Naive thymus-derived CD4-positive, alpha-beta T cell (primary cell): ENCODE measurements around the gene MYOM1. TPM values are rescaled to one million over a fixed set of nuclear protein-coding genes. Genes with fewer than 3 reads are reported as not detected.
"Not testable (repeated sequence)": the region's sequence is repeated elsewhere in the genome, so short reads cannot be mapped to it uniquely, and the experiment has no call there.

ENCODE experiments used
- ATAC-seq: fragments of 150-1000 bp; cut with Tn5 transposase; 2 replicates; pipeline ENCODE4 v1.10.0; 2021; ENCODE audit warnings: mild to moderate bottlenecking, moderate library complexity
- CTCF ChIA-PET: fragments of 350-600 bp; sonication (Branson Sonifier 250); formaldehyde crosslinking; loops from one replicate; lab custom pipeline; 2021; ENCODE audit warnings: antibody characterized with exemption; lab: Charles Lee
- POLR2A ChIA-PET: fragments of 350-600 bp; sonication (Branson Sonifier 250); formaldehyde crosslinking; loops from one replicate; lab custom pipeline; 2021; ENCODE audit warnings: antibody characterized with exemption, inconsistent platforms; lab: Charles Lee
- DNase-seq, 9 donors: peaks; one replicate each; pipeline versions ENCODE4 v3.0.0 to v3.0.0-alpha.2; 2020 to 2022; ENCODE audit warnings: mixed read lengths in 1 of 9
- H3K27ac ChIP-seq: one replicate; pipeline ENCODE4 v1.7.0; 2013; ENCODE audit warnings: mild to moderate bottlenecking, low read depth, low read length, moderate library complexity
- H3K27me3 ChIP-seq, 2 donors: one replicate each; pipeline ENCODE4 v1.7.0; 2013; ENCODE audit warnings: low read length in 2 of 2, mild to moderate bottlenecking in 2 of 2, moderate library complexity in 2 of 2; ENCODE audit not compliant: control insufficient read depth in 2 of 2, insufficient read depth in 2 of 2
- H3K36me3 ChIP-seq, 3 experiments: 1 replicate in 2 of 3; 2 replicates in 1 of 3; pipeline ENCODE4 v1.7.0; 2013; ENCODE audit warnings: low read length in 3 of 3, mild to moderate bottlenecking in 3 of 3, moderate library complexity in 1 of 3; ENCODE audit not compliant: insufficient read depth in 3 of 3, control insufficient read depth in 2 of 3
- H3K4me1 ChIP-seq, 2 donors: one replicate each; pipeline ENCODE4 v1.7.0; 2013; ENCODE audit warnings: low read length in 2 of 2, mild to moderate bottlenecking in 2 of 2, moderate library complexity in 1 of 2; ENCODE audit not compliant: control insufficient read depth in 2 of 2, insufficient read depth in 2 of 2
- H3K4me3 ChIP-seq: 2 replicates; pipeline ENCODE4 v1.7.0; 2013; ENCODE audit warnings: mild to moderate bottlenecking, low read length
- H3K9me3 ChIP-seq, 3 experiments: 1 replicate in 2 of 3; 2 replicates in 1 of 3; pipeline ENCODE4 v1.7.0; 2013; ENCODE audit warnings: low read length in 3 of 3; ENCODE audit not compliant: control insufficient read depth in 2 of 3
- H3K27ac Mint-ChIP-seq, 9 donors: one replicate each; pipeline ENCODE4 v1.8.0; 2020 to 2022; ENCODE audit warnings: mixed read lengths in 9 of 9, mild to moderate bottlenecking in 8 of 9, moderate library complexity in 5 of 9, inconsistent platforms in 2 of 9
- H3K27me3 Mint-ChIP-seq, 5 donors: one replicate each; pipeline ENCODE4 v1.8.0; 2021 to 2022; ENCODE audit warnings: mixed read lengths in 5 of 5, mild to moderate bottlenecking in 1 of 5
- H3K36me3 Mint-ChIP-seq, 5 donors: one replicate each; pipeline ENCODE4 v1.8.0; 2020 to 2022; ENCODE audit warnings: mixed read lengths in 5 of 5, mild to moderate bottlenecking in 3 of 5, inconsistent platforms in 1 of 5
- H3K4me1 Mint-ChIP-seq, 7 donors: one replicate each; pipeline ENCODE4 v1.8.0; 2020 to 2022; ENCODE audit warnings: mixed read lengths in 7 of 7, mild to moderate bottlenecking in 3 of 7, inconsistent platforms in 1 of 7
- H3K4me3 Mint-ChIP-seq, 10 donors: one replicate each; pipeline ENCODE4 v1.8.0; 2020 to 2022; ENCODE audit warnings: mild to moderate bottlenecking in 10 of 10, mixed read lengths in 10 of 10, moderate library complexity in 6 of 10, inconsistent platforms in 2 of 10
- H3K9me3 Mint-ChIP-seq, 11 donors: one replicate each; pipeline ENCODE4 v1.8.0; 2020 to 2022; ENCODE audit warnings: mixed read lengths in 11 of 11, mild to moderate bottlenecking in 4 of 11, inconsistent platforms in 1 of 11, moderate library complexity in 1 of 11
- intact Hi-C, 2 donors: fragments of 100-400 bp; cut with micrococcal nuclease; formaldehyde crosslinking; loops; one replicate each; pipeline ENCODE4 v1.15.1; 2023
- polyA plus RNA-seq, 2 donors: library from polyadenylated mRNA; unstranded; fragments of 300-500 nt; fragmentation: Illumina TruSeq; gene quantifications; one replicate each; pipeline ENCODE4 v1.2.3, GENCODE V29; 2021
- total RNA-seq, 6 experiments: library from RNA in 5 of 6; stranded (reverse) in 5 of 6; gene quantifications; 1 replicate in 5 of 6; 2 replicates in 1 of 6; pipeline ENCODE4 v1.2.3 and lab custom pipeline; 2021 to 2026

MYOM1 gene
- total and polyA plus RNA-seq, 7 experiments from 2014 or later, result 0.83 to 6.7 (median 1.9) TPM

GRCh38 chr18:3226048-3226447, 6.3 kb upstream of the MYOM1 start:
- no peaks in the 10 kb centered on the region for H3K9me3 Mint-ChIP-seq
- intact Hi-C loops, result no loop called here
- Histone ChIP-seq H3K4me3 (no peak overlapping the region), H3K27me3 (no peaks in the 10 kb centered on the region), H3K27ac (no peak overlapping the region), H3K36me3 (no peaks in the 10 kb centered on the region), H3K9me3 (no peaks in the 10 kb centered on the region), H3K4me1 (no peaks in the 10 kb centered on the region)
- no peak for ATAC-seq
- H3K27me3 Mint-ChIP-seq, result no peaks in the 10 kb centered on the region
- CTCF ChIA-PET, result no interaction called here
- H3K4me3 Mint-ChIP-seq, result peak overlapping the region in 1 of 10 donors; percentile 22
- H3K36me3 Mint-ChIP-seq, result peaks cover 0 to 19% (median 4%) of the 10 kb centered on the region in 5 donors
- no peak for DNase-seq
- no peak overlapping the region for H3K27ac Mint-ChIP-seq
- H3K4me1 Mint-ChIP-seq, result peaks cover 0 to 10% (median 7%) of the 10 kb centered on the region in 7 donors
- POLR2A ChIA-PET, result no interaction called here

GRCh38 chr18:3225588-3225987, 5.8 kb upstream of the MYOM1 start:
- no peak overlapping the region for H3K27ac Mint-ChIP-seq
- ChIA-PET CTCF (no interaction called here), POLR2A (no interaction called here)
- no peaks in the 10 kb centered on the region for H3K27me3 ChIP-seq
- H3K9me3 ChIP-seq, result no peaks in the 10 kb centered on the region
- no peaks in the 10 kb centered on the region for H3K27me3 Mint-ChIP-seq
- peaks cover 0 to 8% (median 6%) of the 10 kb centered on the region in 7 donors for H3K4me1 Mint-ChIP-seq
- H3K36me3 Mint-ChIP-seq, result peaks cover 0 to 15% (median 3%) of the 10 kb centered on the region in 5 donors
- H3K4me1 ChIP-seq, result no peaks in the 10 kb centered on the region
- no peak overlapping the region for H3K4me3 Mint-ChIP-seq
- ATAC-seq (no peak), DNase-seq (no peak)
- intact Hi-C loops, result no loop called here
- no peak overlapping the region for H3K4me3 ChIP-seq
- H3K9me3 Mint-ChIP-seq, result no peaks in the 10 kb centered on the region
- H3K27ac ChIP-seq, result no peak overlapping the region
- H3K36me3 ChIP-seq, result no peaks in the 10 kb centered on the region

GRCh38 chr18:3224223-3224622, 4.5 kb upstream of the MYOM1 start:
- intact Hi-C loops, result no loop called here
- CTCF ChIA-PET, result no interaction called here
- H3K9me3 ChIP-seq, result no peaks in the 10 kb centered on the region

DNA sequence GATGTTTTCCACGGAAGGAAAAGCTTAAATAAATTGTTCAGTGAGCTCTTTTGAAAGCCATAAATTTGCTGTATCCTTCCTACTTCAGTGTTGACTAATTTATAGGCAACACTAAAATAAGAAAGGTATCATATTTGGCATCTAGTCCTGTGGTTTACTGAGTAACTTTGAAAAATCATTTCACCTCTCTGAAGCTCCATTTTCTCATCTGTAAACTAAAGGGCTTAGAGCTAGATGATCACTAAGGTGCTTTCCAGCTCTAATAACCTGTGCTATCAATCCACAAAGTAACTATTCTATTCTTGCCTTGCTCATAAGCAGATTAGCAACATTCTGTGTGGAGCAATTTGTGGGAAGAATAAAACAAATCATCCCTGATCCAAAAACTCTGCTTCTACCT, 3.6 kb upstream of the MYOM1 start:
- no peak overlapping the region for H3K4me3 ChIP-seq
- no peaks in the 10 kb centered on the region for H3K9me3 Mint-ChIP-seq
- CTCF ChIA-PET, result no interaction called here
- peaks cover 0 to 8% (median 3%) of the 10 kb centered on the region in 5 donors for H3K36me3 Mint-ChIP-seq
- no peak overlapping the region for H3K4me3 Mint-ChIP-seq
- H3K27ac Mint-ChIP-seq, result no peak overlapping the region
- DNase-seq (no peak), ATAC-seq (no peak)
- H3K36me3 ChIP-seq, result no peaks in the 10 kb centered on the region
- POLR2A ChIA-PET, result no interaction called here
- H3K4me1 ChIP-seq, result no peaks in the 10 kb centered on the region
- H3K27me3 ChIP-seq, result no peaks in the 10 kb centered on the region
- no peaks in the 10 kb centered on the region for H3K9me3 ChIP-seq
- H3K27ac ChIP-seq, result no peak overlapping the region
- peaks cover 3 to 8% (median 5%) of the 10 kb centered on the region in 7 donors for H3K4me1 Mint-ChIP-seq
- no peaks in the 10 kb centered on the region for H3K27me3 Mint-ChIP-seq
- intact Hi-C loops, result no loop called here

More at GRCh38 chr18:3224223-3224622, 4.5 kb upstream of the MYOM1 start:
- H3K4me3 ChIP-seq, result no peak overlapping the region
- no peak overlapping the region for H3K4me3 Mint-ChIP-seq
- no peak overlapping the region for H3K27ac Mint-ChIP-seq
- ATAC-seq (no peak), DNase-seq (no peak)
- H3K4me1 Mint-ChIP-seq, result peaks cover 3 to 8% (median 5%) of the 10 kb centered on the region in 7 donors
- POLR2A ChIA-PET, result interaction anchor here (0.7 kb wide), 1 partner anchor 349 kb away, joined by 4 read pairs; no protein-coding TSS in a partner anchor
- no peaks in the 10 kb centered on the region for H3K9me3 Mint-ChIP-seq
- peaks cover 0 to 11% (median 3%) of the 10 kb centered on the region in 5 donors for H3K36me3 Mint-ChIP-seq
- no peaks in the 10 kb centered on the region for H3K4me1 ChIP-seq
- H3K36me3 ChIP-seq, result no peaks in the 10 kb centered on the region
- no peaks in the 10 kb centered on the region for H3K27me3 Mint-ChIP-seq
- no peak overlapping the region for H3K27ac ChIP-seq
- no peaks in the 10 kb centered on the region for H3K27me3 ChIP-seq

DNA sequence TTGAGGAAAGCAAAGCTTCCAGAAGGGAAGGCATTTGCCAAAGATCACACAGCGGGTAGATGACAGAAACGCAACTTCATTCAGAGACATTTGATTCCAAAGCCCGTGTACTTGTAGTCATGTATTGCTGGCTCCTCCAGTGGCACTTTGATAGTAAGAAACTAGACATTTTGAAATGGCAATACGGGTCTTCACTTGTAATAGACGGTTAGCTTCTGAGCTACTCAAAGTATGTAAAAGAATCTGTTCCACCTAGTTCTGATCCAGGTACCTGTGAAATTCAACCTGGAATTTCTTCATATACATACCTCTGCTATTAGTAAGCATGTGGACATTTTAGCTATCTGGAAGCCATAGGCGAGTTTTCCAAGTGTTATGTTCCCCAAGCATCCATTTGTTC, 1.7 kb upstream of the MYOM1 start:
- no peaks in the 10 kb centered on the region for H3K9me3 ChIP-seq
- ATAC-seq (no peak), DNase-seq (no peak)
- H3K36me3 ChIP-seq, result no peaks in the 10 kb centered on the region
- H3K4me1 Mint-ChIP-seq, result peaks cover 3 to 8% (median 5%) of the 10 kb centered on the region in 7 donors
- no peak overlapping the region for H3K27ac ChIP-seq
- H3K27me3 Mint-ChIP-seq, result peaks cover 0 to under 1% (median 0%) of the 10 kb centered on the region in 5 donors
- H3K27ac Mint-ChIP-seq, result no peak overlapping the region
- H3K36me3 Mint-ChIP-seq, result peaks cover 0 to 8% (median 0%) of the 10 kb centered on the region in 5 donors
- no peak overlapping the region for H3K4me3 ChIP-seq
- H3K9me3 Mint-ChIP-seq, result peaks cover 0 to 1% (median 0%) of the 10 kb centered on the region in 11 donors
- intact Hi-C loops, result no loop called here
- H3K4me1 ChIP-seq, result no peaks in the 10 kb centered on the region
- no peak overlapping the region for H3K4me3 Mint-ChIP-seq
- ChIA-PET CTCF (interaction anchor here (1.2 kb wide), 1 partner anchor 236 kb away, joined by 3 read pairs; no protein-coding TSS in a partner anchor), POLR2A (no interaction called here)
- H3K27me3 ChIP-seq, result no peaks in the 10 kb centered on the region

- H3K4me3 ChIP-seq, POLR2A ChIA-PET, intact Hi-C loops, H3K27ac Mint-ChIP-seq, H3K4me1 Mint-ChIP-seq, H3K9me3 ChIP-seq, H3K27me3 Mint-ChIP-seq, H3K36me3 ChIP-seq, DNase-seq, H3K9me3 Mint-ChIP-seq, ATAC-seq, H3K4me1 ChIP-seq, H3K4me3 Mint-ChIP-seq, H3K27me3 ChIP-seq, H3K27ac ChIP-seq: not testable (repeated sequence)
- peaks cover 0 to 11% (median 3%) of the 10 kb centered on the region in 5 donors for H3K36me3 Mint-ChIP-seq
- CTCF ChIA-PET, result interaction anchor here (1.2 kb wide), 1 partner anchor 236 kb away, joined by 3 read pairs; no protein-coding TSS in a partner anchor
Observed at GRCh38 chr18:3220868-3221267, 1.1 kb upstream of the MYOM1 start.

GRCh38 chr18:3219241-3219630, 532 bp downstream of the MYOM1 start:
- H3K27ac ChIP-seq, result no peak overlapping the region
- DNase-seq, result no peak
- H3K36me3 ChIP-seq, result no peaks in the 10 kb centered on the region
- ChIA-PET POLR2A (no interaction called here), CTCF (no interaction called here)
- H3K27ac Mint-ChIP-seq, result no peak overlapping the region
- H3K36me3 Mint-ChIP-seq, result peaks cover 0 to 14% (median 3%) of the 10 kb centered on the region in 5 donors
- intact Hi-C loops, result no loop called here
- H3K9me3 Mint-ChIP-seq, result peaks cover 0 to 1% (median 0%) of the 10 kb centered on the region in 11 donors
- H3K4me1 ChIP-seq, result no peaks in the 10 kb centered on the region
- H3K4me3 ChIP-seq, result no peak overlapping the region
- H3K27me3 ChIP-seq, result no peaks in the 10 kb centered on the region
- no peaks in the 10 kb centered on the region for H3K9me3 ChIP-seq
- peaks cover 0 to 2% (median 0%) of the 10 kb centered on the region in 5 donors for H3K27me3 Mint-ChIP-seq
- no peak for ATAC-seq
- peaks cover 0 to 9% (median 6%) of the 10 kb centered on the region in 7 donors for H3K4me1 Mint-ChIP-seq
- H3K4me3 Mint-ChIP-seq, result no peak overlapping the region
